ENCODE data around the gene DFFB. TPM values are rescaled to one million over a fixed set of nuclear protein-coding genes. Genes with fewer than 3 reads are reported as not detected.

Gene DFFB
- total and polyA plus RNA-seq, 7 donors = 1.1 to 2.4 (median 1.9) TPM

- H3K9me3 ChIP-seq = no peaks in the 10 kb centered on the region
- no peak for ATAC-seq
These were observed 71.8 kb downstream of the DFFB start for GRCh38 chr1:3929126-3929525.

GRCh38 chr1:3930301-3931006, 73.2 kb downstream of the DFFB start:
- no peak overlapping the region for H3K4me3 ChIP-seq
- intact Hi-C loops (cut with DNase I) = no loop called here

More at GRCh38 chr1:3929126-3929525, 71.8 kb downstream of the DFFB start:
- no peaks in the 10 kb centered on the region for H3K4me1 ChIP-seq
- 78 to 89% (median 83%) methylated on average over 5 of the region's 5 CpGs for WGBS, 3 donors
- intact Hi-C loops (cut with DNase I) = no loop called here
- H3K36me3 ChIP-seq (ENCODE audit: insufficient read depth in 1 of 2, low read depth in 1 of 2) = no peaks in the 10 kb centered on the region
- no peak for DNase-seq
- H3K27ac ChIP-seq = no peak overlapping the region
- peaks cover 0 to 65% (median 18%) of the 10 kb centered on the region in 3 donors for H3K27me3 ChIP-seq (ENCODE audit: insufficient read depth in 3 of 3, low read length in 2 of 3)
- TF ChIP-seq CTCF (IDR thresholded peaks at IDR 0.05) = no peak
- H3K4me3 ChIP-seq = no peak overlapping the region

GRCh38 chr1:3931007-3931912, 74.0 kb downstream of the DFFB start:
- no peak for TF ChIP-seq CTCF (IDR thresholded peaks at IDR 0.05)
- Histone ChIP-seq H3K27me3 (ENCODE audit: insufficient read depth in 3 of 3, low read length in 2 of 3) (peaks cover 0 to 43% (median 11%) of the 10 kb centered on the region in 3 donors), H3K4me1 (no peaks in the 10 kb centered on the region), H3K4me3 (no peak overlapping the region), H3K27ac (no peak overlapping the region), H3K36me3 (ENCODE audit: insufficient read depth in 1 of 2, low read depth in 1 of 2) (no peaks in the 10 kb centered on the region), H3K9me3 (no peaks in the 10 kb centered on the region)
- DNase-seq (no peak), ATAC-seq (no peak)
- WGBS, 3 donors = 64 to 67% (median 66%) methylated on average over 17 of the region's 17 CpGs
- intact Hi-C loops (cut with DNase I) = no loop called here

More at GRCh38 chr1:3930301-3931006, 73.2 kb downstream of the DFFB start:
- Histone ChIP-seq H3K4me1 (no peaks in the 10 kb centered on the region), H3K36me3 (ENCODE audit: insufficient read depth in 1 of 2, low read depth in 1 of 2) (no peaks in the 10 kb centered on the region), H3K27me3 (ENCODE audit: insufficient read depth in 3 of 3, low read length in 2 of 3) (peaks cover 0 to 51% (median 15%) of the 10 kb centered on the region in 3 donors), H3K27ac (no peak overlapping the region), H3K9me3 (no peaks in the 10 kb centered on the region)
- TF ChIP-seq CTCF (IDR thresholded peaks at IDR 0.05) = no peak
- DNase-seq (no peak), ATAC-seq (no peak)
- 58 to 64% (median 58%) methylated on average over 10 of the region's 10 CpGs for WGBS, 3 donors

GRCh38 chr1:3932156-3932919, 75.1 kb downstream of the DFFB start:
- 62 to 63% (median 63%) methylated on average over 21 of the region's 21 CpGs for WGBS, 3 donors
- Histone ChIP-seq H3K27ac (no peak overlapping the region), H3K4me3 (no peak overlapping the region), H3K9me3 (no peaks in the 10 kb centered on the region), H3K27me3 (ENCODE audit: insufficient read depth in 3 of 3, low read length in 2 of 3) (peaks cover 0 to 33% (median 10%) of the 10 kb centered on the region in 3 donors), H3K4me1 (no peaks in the 10 kb centered on the region), H3K36me3 (ENCODE audit: insufficient read depth in 1 of 2, low read depth in 1 of 2) (no peaks in the 10 kb centered on the region)
- no peak for DNase-seq
- intact Hi-C loops (cut with DNase I) = no loop called here
- TF ChIP-seq CTCF (IDR thresholded peaks at IDR 0.05) = no peak
- no peak for ATAC-seq

Other genes with a start within 250 kb of the DFFB start
- gene MEGF6, start 246.0 kb upstream of the DFFB start, total RNA-seq = 1 to 10 TPM; 3.7 to 5.5 (median 4.5) TPM
- 1 to 10 TPM in 2 of 3 donors, under 1 TPM in 1; 0.67 to 2.4 (median 1.6) TPM for gene MEGF6, start 246.0 kb upstream of the DFFB start, polyA plus RNA-seq
- gene TPRG1L, start 232.5 kb upstream of the DFFB start, total RNA-seq = 10 to 100 TPM; 37.9 to 49.2 (median 39.2) TPM
- 10 to 100 TPM; 33.9 to 66.4 (median 45.0) TPM for gene TPRG1L, start 232.5 kb upstream of the DFFB start, polyA plus RNA-seq
- gene WRAP73, start 207.4 kb upstream of the DFFB start, total RNA-seq = 10 to 100 TPM; 10.8 to 12.6 (median 11.7) TPM
- gene WRAP73, start 207.4 kb upstream of the DFFB start, polyA plus RNA-seq = 10 to 100 TPM; 14.9 to 21.8 (median 20.2) TPM
- gene TP73, start 205.0 kb upstream of the DFFB start, total RNA-seq = under 1 TPM in 1 of 4 donors, not detected in 3; 0.13 TPM
- under 1 TPM in 2 of 3 donors, not detected in 1; under 0.01 to 0.01 TPM for gene TP73, start 205.0 kb upstream of the DFFB start, polyA plus RNA-seq
- under 1 TPM in 2 of 4 donors, not detected in 2; 0.16 to 0.17 TPM for gene CCDC27, start 105.0 kb upstream of the DFFB start, total RNA-seq
- gene CCDC27, start 105.0 kb upstream of the DFFB start, polyA plus RNA-seq = under 1 TPM in 2 of 3 donors, not detected in 1; 0.03 to 0.04 TPM
- 1 to 10 TPM; 1.1 to 2.1 (median 1.5) TPM for gene SMIM1, start 84.7 kb upstream of the DFFB start, total RNA-seq
- 1 to 10 TPM in 1 of 3 donors, under 1 TPM in 2; 0.57 to 1.4 (median 0.60) TPM for gene SMIM1, start 84.7 kb upstream of the DFFB start, polyA plus RNA-seq
- 100 to 1,000 TPM in 1 of 4 donors, 10 to 100 TPM in 3; 93.9 to 126 (median 97.3) TPM for gene LRRC47, start 61.0 kb upstream of the DFFB start, total RNA-seq
- gene LRRC47, start 61.0 kb upstream of the DFFB start, polyA plus RNA-seq = 10 to 100 TPM; 44.3 to 92.5 (median 57.6) TPM
- 10 to 100 TPM; 28.3 to 37.7 (median 34.4) TPM for gene CEP104, start 265 bp upstream of the DFFB start, total RNA-seq
- gene CEP104, start 265 bp upstream of the DFFB start, polyA plus RNA-seq = 10 to 100 TPM in 2 of 3 donors, 1 to 10 TPM in 1; 9.0 to 31.3 (median 11.1) TPM
- 10 to 100 TPM; 11.8 to 14.6 (median 14.0) TPM for gene C1orf174, start 42.8 kb downstream of the DFFB start, total RNA-seq
- gene C1orf174, start 42.8 kb downstream of the DFFB start, polyA plus RNA-seq = 10 to 100 TPM; 15.1 to 32.2 (median 22.9) TPM

Measured in psoas muscle (tissue), 8 donors.